K562 (cell line): Measurements from ENCODE around the gene CMIP. TPM values are rescaled to one million over a fixed set of nuclear protein-coding genes. Genes with fewer than 3 reads are reported as not detected.

Experiments used
- ATF1 ChIP-seq, 2 experiments: fragments of 450-650 bp in 1 of 2; IDR thresholded peaks; 2 replicates each; pipeline ENCODE4 v1.6.1; 2016; ENCODE audit warnings: missing compliant biosample characterization in 1 of 2, missing genetic modification characterization in 1 of 2
- CREM ChIP-seq: IDR thresholded peaks from 2 replicates; pipeline ENCODE4 v1.6.1; 2014; ENCODE audit warnings: antibody characterized with exemption, low read depth
- CXXC5 ChIP-seq: fragments of 250-450 bp; sonication (Bioruptor Pico); IDR thresholded peaks from 2 replicates; pipeline ENCODE4 v1.8.0; 2022; ENCODE audit warnings: inconsistent platforms, mild to moderate bottlenecking, moderate library complexity
- FIP1L1 ChIP-seq: fragments of 200-400 bp; formaldehyde crosslinking; IDR thresholded peaks from 2 replicates; pipeline ENCODE4 v1.6.1; 2018; ENCODE audit warnings: mild to moderate bottlenecking, low read depth, low read length; ENCODE audit not compliant: poor library complexity, severe bottlenecking
- HMG20A ChIP-seq: fragments of 450-650 bp; formaldehyde crosslinking; conservative IDR thresholded peaks from 2 replicates; pipeline ENCODE4 v1.4.0; 2020; ENCODE audit warnings: mild to moderate bottlenecking, mixed read lengths
- KDM4B ChIP-seq, 2 experiments: fragments of 450-650 bp in 1 of 2; sonication (generic) in 1 of 2; IDR thresholded peaks; 2 replicates each; pipeline ENCODE4 v1.6.1; 2016 to 2017; ENCODE audit warnings: borderline replicate concordance in 2 of 2, antibody characterized with exemption in 1 of 2, low read depth in 1 of 2, mild to moderate bottlenecking in 1 of 2
- MYC ChIP-seq, 2 experiments: fragments of 250-450 bp in 1 of 2; sonication (Bioruptor Pico) in 1 of 2; IDR thresholded peaks; 2 replicates each; pipeline versions ENCODE4 v1.5.1 to v1.6.1; 2012 to 2021; ENCODE audit warnings: low read depth in 2 of 2, borderline replicate concordance in 1 of 2, improper control_type of control experiment in 1 of 2, low read length in 1 of 2, mild to moderate bottlenecking in 1 of 2, moderate library complexity in 1 of 2
- NONO ChIP-seq, 2 experiments: fragments of 200-400 bp in 1 of 2; fragments of 450-650 bp in 1 of 2; formaldehyde crosslinking in 1 of 2; IDR thresholded peaks; 2 replicates each; pipeline ENCODE4 v1.6.1; 2017; ENCODE audit warnings: low read depth in 2 of 2, mild to moderate bottlenecking in 2 of 2, moderate library complexity in 2 of 2, low read length in 1 of 2
- NR2C2 ChIP-seq, 2 experiments: fragments of 200-800 bp in 1 of 2; sonication (Bioruptor generic) in 1 of 2; sonication (generic) in 1 of 2; formaldehyde crosslinking in 1 of 2; IDR thresholded peaks; 2 replicates each; pipeline versions ENCODE4 v1.6.1 to v1.8.0; 2016 to 2022; ENCODE audit warnings: mild to moderate bottlenecking in 1 of 2, missing compliant biosample characterization in 1 of 2, missing genetic modification characterization in 1 of 2, missing genetic modification reagents in 1 of 2
- POLR2H ChIP-seq: IDR thresholded peaks from 2 replicates; pipeline ENCODE4 v1.6.1; 2016; ENCODE audit warnings: missing genetic modification characterization, low read depth, mild to moderate bottlenecking, control low read depth, missing compliant biosample characterization, moderate library complexity
- SMC3 ChIP-seq: conservative IDR thresholded peaks from 2 replicates; pipeline ENCODE4 v1.6.1; 2011; ENCODE audit warnings: low read depth, low read length, improper control_type of control experiment; ENCODE audit not compliant: insufficient read depth
- YY1 ChIP-seq, 3 experiments: IDR thresholded peaks; 2 replicates each; pipeline ENCODE4 v1.6.1; 2011; ENCODE audit warnings: low read length in 2 of 3, mild to moderate bottlenecking in 2 of 3, moderate library complexity in 2 of 3, borderline replicate concordance in 1 of 3, control low read depth in 1 of 3, low read depth in 1 of 3; ENCODE audit not compliant: insufficient read depth in 3 of 3, insufficient replicate concordance in 2 of 3, control insufficient read depth in 1 of 3, insufficient read length in 1 of 3; ENCODE audit errors: extremely low read depth in 1 of 3
- ZNF197 ChIP-seq: fragments of 200-800 bp; sonication (Bioruptor generic); IDR thresholded peaks from 2 replicates; pipeline ENCODE4 v1.6.1; 2016; ENCODE audit warnings: low read depth, missing genetic modification characterization, missing compliant biosample characterization
- ZNF766 ChIP-seq: fragments of 200-800 bp; sonication (Bioruptor generic); conservative IDR thresholded peaks from 2 replicates; pipeline ENCODE4 v1.6.1; 2016; ENCODE audit warnings: missing genetic modification characterization, missing compliant biosample characterization
- polyA plus RNA-seq, 8 experiments: library from polyadenylated mRNA; depleted of rRNA in 4 of 8; stranded (reverse) in 5 of 8; unstranded in 3 of 8; fragments of >200 nt; fragmentation: Nextera tagmentation in 2 of 8; fragmentation: Illumina TruSeq in 1 of 8; extraction: Ambion mirVana in 2 of 8; extraction: Trizol in 1 of 8; gene quantifications; 2 replicates each; pipeline versions ENCODE4 v1.2.1 to v1.2.3, GENCODE V29; 2011 to 2014; ENCODE audit warnings: inconsistent platforms in 1 of 8, missing spikeins in 1 of 8
- total RNA-seq, 7 experiments: library from RNA; depleted of rRNA in 6 of 7; stranded (reverse); fragments of >200 nt in 6 of 7; fragmentation: Illumina TruSeq in 2 of 7; extraction: Trizol in 2 of 7; gene quantifications; 2 replicates each; pipeline versions ENCODE4 v1.2.1 to v1.2.3, GENCODE V29; 2011 to 2021; ENCODE audit warnings: low replicate concordance in 1 of 7
- TF ChIP-seq, protein P1 (sequence below), 2 experiments: fragments of 450-650 bp; formaldehyde crosslinking in 1 of 2; IDR thresholded peaks; 2 replicates each; pipeline versions ENCODE4 v1.4.0 to v1.6.1; 2014 to 2020; ENCODE audit warnings: mild to moderate bottlenecking in 2 of 2, borderline replicate concordance in 1 of 2, low read depth in 1 of 2

Gene CMIP
- total and polyA plus RNA-seq, 9 of the 15 experiments (the other 6 are each of a cell fraction or from before 2014, with no cell fraction given) = 0.94 to 82.5 (median 10.3) TPM

DNA sequence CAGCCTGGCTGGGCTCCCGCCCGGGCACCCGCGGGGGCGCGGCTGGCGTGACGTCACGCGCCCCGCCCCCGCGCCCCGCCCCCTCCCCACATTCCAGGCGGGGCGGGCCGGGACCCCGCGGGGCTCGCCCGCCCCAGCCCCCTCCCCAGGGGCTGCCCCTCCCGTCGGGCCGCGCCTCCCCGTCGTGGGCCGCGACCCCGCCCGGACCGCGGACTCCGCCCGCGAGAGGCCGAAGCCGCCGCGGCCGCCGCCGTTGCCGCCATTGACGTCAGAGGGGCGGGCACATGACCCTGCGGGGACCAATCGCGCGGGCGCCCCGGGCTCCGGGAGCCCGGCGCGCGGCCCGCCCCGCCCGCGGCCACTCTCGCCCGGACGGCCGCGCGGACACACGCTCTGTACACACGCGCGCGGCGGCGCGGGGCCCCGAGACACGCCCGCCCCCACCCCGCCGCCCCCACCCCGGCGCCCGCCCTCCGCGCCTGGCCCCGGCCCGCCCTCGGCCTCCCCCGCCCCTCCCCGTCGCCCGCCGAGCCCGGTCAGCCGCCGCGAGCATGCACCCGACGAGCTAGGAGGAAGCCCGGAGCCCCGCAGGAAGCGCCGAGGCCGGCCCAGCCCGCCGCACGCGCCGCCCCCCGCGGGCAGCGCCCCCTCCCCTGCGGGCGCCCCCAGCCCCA lies at the start of gene CMIP (continued):
- TF ChIP-seq YY1 (IDR thresholded peaks at IDR 0.05; ENCODE audit: borderline replicate concordance in 1 of 3, control insufficient read depth in 1 of 3, extremely low read depth in 1 of 3, insufficient read depth in 3 of 3, insufficient read length in 1 of 3, insufficient replicate concordance in 2 of 3, low read depth in 1 of 3, low read length in 2 of 3) (peak; percentile 26 to 75 (median 33)), HMG20A (CRISPR knock-in tag) (no peak), ZNF197 (CRISPR knock-in tag) (0 out of 2 replicates have a peak, but pooled peaks have one; percentile 45), MYC (IDR thresholded peaks at IDR 0.05; ENCODE audit: low read depth, low read length) (peak; percentile 48; the same call in 1 of the 2 replicates), MYC (CRISPR knock-in tag; IDR thresholded peaks at IDR 0.05; ENCODE audit: borderline replicate concordance, low read depth) (no peak), ATF1 (CRISPR knock-in tag; IDR thresholded peaks at IDR 0.05) (peak; percentile 39; the same call in 1 of the 2 replicates), ATF1 (tag; IDR thresholded peaks at IDR 0.05) (no peak), FIP1L1 (no peak), ZNF766 (CRISPR knock-in tag) (peak; percentile 40; the same call in 1 of the 2 replicates), POLR2H (tag) (no peak), NONO (IDR thresholded peaks at IDR 0.05; ENCODE audit: low read depth in 2 of 2, low read length in 1 of 2) (0 out of 4 replicates have a peak, but pooled peaks of 1 of the 2 experiments have one; percentile 44), CXXC5 (CRISPR knock-in tag) (peak; percentile 87), KDM4B (IDR thresholded peaks at IDR 0.05; ENCODE audit: borderline replicate concordance in 2 of 2, low read depth in 1 of 2) (0 out of 4 replicates have a peak, but pooled peaks of 1 of the 2 experiments have one; percentile 36), CREM (peak; percentile 89), NR2C2 (CRISPR knock-in tag; IDR thresholded peaks at IDR 0.05) (no peak), NR2C2 (tag; IDR thresholded peaks at IDR 0.05) (peak; percentile 39; the same call in 1 of the 2 replicates), SMC3 (no peak)
- TF ChIP-seq, protein P1, sequence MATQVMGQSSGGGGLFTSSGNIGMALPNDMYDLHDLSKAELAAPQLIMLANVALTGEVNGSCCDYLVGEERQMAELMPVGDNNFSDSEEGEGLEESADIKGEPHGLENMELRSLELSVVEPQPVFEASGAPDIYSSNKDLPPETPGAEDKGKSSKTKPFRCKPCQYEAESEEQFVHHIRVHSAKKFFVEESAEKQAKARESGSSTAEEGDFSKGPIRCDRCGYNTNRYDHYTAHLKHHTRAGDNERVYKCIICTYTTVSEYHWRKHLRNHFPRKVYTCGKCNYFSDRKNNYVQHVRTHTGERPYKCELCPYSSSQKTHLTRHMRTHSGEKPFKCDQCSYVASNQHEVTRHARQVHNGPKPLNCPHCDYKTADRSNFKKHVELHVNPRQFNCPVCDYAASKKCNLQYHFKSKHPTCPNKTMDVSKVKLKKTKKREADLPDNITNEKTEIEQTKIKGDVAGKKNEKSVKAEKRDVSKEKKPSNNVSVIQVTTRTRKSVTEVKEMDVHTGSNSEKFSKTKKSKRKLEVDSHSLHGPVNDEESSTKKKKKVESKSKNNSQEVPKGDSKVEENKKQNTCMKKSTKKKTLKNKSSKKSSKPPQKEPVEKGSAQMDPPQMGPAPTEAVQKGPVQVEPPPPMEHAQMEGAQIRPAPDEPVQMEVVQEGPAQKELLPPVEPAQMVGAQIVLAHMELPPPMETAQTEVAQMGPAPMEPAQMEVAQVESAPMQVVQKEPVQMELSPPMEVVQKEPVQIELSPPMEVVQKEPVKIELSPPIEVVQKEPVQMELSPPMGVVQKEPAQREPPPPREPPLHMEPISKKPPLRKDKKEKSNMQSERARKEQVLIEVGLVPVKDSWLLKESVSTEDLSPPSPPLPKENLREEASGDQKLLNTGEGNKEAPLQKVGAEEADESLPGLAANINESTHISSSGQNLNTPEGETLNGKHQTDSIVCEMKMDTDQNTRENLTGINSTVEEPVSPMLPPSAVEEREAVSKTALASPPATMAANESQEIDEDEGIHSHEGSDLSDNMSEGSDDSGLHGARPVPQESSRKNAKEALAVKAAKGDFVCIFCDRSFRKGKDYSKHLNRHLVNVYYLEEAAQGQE (IDR thresholded peaks at IDR 0.05; ENCODE audit: borderline replicate concordance) = peak; percentile 29; the same call in 1 of the 2 replicates
- TF ChIP-seq, protein P1 (CRISPR knock-in tag; IDR thresholded peaks at IDR 0.05; ENCODE audit: low read depth) = no peak
